CD4-positive, alpha-beta T cell treated with Interferon alpha-2 for 1 hour (primary cell): ENCODE measurements around the gene GALNS.
"Not testable (repeated sequence)": the region's sequence is repeated elsewhere in the genome, so short reads cannot be mapped to it uniquely, and the experiment has no call there.

ENCODE experiments used
- DNase-seq, 2 donors: peaks; one replicate each; pipeline ENCODE4 v3.0.0-alpha.2; 2020 to 2022

GALNS gene

GRCh38 chr16:88799569-88800276 is 57.0 kb downstream of the GALNS start:
- no peak for DNase-seq

GRCh38 chr16:88798772-88799455 is 57.8 kb downstream of the GALNS start:
- DNase-seq = no peak

- DNase-seq = no peak
Measured at GRCh38 chr16:88798073-88798472, 58.7 kb downstream of the GALNS start.

GRCh38 chr16:88796278-88796677 is 60.5 kb downstream of the GALNS start:
- no peak for DNase-seq

GRCh38 chr16:88793251-88793954 is 63.3 kb downstream of the GALNS start:
- no peak for DNase-seq

GRCh38 chr16:88792668-88793250 is 64.0 kb downstream of the GALNS start:
- DNase-seq = no peak

GRCh38 chr16:88792078-88792550 is 64.6 kb downstream of the GALNS start:
- no peak for DNase-seq

GRCh38 chr16:88790312-88791211 is 66.2 kb downstream of the GALNS start:
- peak; percentile 50 to 69 for DNase-seq

GRCh38 chr16:88789594-88789993 is 67.2 kb downstream of the GALNS start:
- DNase-seq = no peak

- not testable (repeated sequence) for DNase-seq
Measured at GRCh38 chr16:88788749-88789148, 68.0 kb downstream of the GALNS start.

GRCh38 chr16:88787579-88788314 is 69.0 kb downstream of the GALNS start:
- DNase-seq = no peak

GRCh38 chr16:88785106-88785924 is 71.4 kb downstream of the GALNS start, which contains the start of gene PIEZO1:
Gene PIEZO1, minus strand, starts transcription at chr16:88785220. Its CDS starts 256 bp downstream, at chr16:88784964.
- peak; percentile 80 to 89 for DNase-seq

- no peak for DNase-seq
Measured at GRCh38 chr16:88784856-88785105, 72.0 kb downstream of the GALNS start.

- peak in 1 of 2 donors; percentile 55 for DNase-seq
Measured at GRCh38 chr16:88784074-88784855, 72.5 kb downstream of the GALNS start.

- no peak for DNase-seq
Measured at GRCh38 chr16:88783391-88784073, 73.2 kb downstream of the GALNS start.

- no peak for DNase-seq
Measured at GRCh38 chr16:88782454-88783390, 74.0 kb downstream of the GALNS start.

- DNase-seq = peak; percentile 67 to 75
Measured at GRCh38 chr16:88781140-88782077, 75.3 kb downstream of the GALNS start.
